GM12874 (cell line): ENCODE results near the gene ARHGEF38.

Experiments used
- TF ChIP-seq, protein P1 (sequence below): IDR thresholded peaks from 2 replicates; pipeline ENCODE4 v1.5.1; 2011; ENCODE audit warnings: low read depth, mild to moderate bottlenecking, control low read depth, low read length, moderate library complexity; ENCODE audit not compliant: insufficient read depth

ARHGEF38 gene

GRCh38 chr4:105651884-105652283 lies 99.5 kb downstream of the ARHGEF38 start:
- TF ChIP-seq, protein P1, sequence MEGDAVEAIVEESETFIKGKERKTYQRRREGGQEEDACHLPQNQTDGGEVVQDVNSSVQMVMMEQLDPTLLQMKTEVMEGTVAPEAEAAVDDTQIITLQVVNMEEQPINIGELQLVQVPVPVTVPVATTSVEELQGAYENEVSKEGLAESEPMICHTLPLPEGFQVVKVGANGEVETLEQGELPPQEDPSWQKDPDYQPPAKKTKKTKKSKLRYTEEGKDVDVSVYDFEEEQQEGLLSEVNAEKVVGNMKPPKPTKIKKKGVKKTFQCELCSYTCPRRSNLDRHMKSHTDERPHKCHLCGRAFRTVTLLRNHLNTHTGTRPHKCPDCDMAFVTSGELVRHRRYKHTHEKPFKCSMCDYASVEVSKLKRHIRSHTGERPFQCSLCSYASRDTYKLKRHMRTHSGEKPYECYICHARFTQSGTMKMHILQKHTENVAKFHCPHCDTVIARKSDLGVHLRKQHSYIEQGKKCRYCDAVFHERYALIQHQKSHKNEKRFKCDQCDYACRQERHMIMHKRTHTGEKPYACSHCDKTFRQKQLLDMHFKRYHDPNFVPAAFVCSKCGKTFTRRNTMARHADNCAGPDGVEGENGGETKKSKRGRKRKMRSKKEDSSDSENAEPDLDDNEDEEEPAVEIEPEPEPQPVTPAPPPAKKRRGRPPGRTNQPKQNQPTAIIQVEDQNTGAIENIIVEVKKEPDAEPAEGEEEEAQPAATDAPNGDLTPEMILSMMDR: no peak

DNA sequence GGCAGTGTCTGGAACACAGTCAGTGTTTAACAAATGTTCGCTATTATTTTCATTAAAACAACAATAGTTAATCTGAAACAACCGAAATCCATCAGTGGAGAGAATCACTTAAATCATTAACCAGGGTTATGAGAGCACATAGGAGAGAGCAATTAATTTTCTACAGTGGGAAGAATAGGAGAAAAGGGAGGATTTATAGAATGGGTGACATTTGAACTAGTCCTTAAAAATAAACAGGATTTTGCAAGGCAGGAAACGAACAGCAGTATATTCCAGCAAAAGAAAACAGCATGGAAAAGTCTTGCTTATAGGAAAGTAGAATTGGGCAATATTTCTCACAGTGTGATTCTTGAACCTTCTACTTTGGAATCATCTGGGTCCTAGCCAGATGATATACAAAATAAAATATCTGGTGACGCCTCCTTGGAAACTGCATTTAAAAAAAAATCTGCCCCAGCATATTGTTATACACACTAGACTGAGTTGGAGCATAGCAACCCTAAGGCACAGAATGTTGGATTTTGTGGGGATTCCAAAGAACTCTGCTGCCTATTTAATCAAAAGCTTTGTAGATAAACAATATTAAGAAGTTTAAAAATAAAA lies 100.0 kb downstream of the ARHGEF38 start:
- TF ChIP-seq, protein P1: no peak

DNA sequence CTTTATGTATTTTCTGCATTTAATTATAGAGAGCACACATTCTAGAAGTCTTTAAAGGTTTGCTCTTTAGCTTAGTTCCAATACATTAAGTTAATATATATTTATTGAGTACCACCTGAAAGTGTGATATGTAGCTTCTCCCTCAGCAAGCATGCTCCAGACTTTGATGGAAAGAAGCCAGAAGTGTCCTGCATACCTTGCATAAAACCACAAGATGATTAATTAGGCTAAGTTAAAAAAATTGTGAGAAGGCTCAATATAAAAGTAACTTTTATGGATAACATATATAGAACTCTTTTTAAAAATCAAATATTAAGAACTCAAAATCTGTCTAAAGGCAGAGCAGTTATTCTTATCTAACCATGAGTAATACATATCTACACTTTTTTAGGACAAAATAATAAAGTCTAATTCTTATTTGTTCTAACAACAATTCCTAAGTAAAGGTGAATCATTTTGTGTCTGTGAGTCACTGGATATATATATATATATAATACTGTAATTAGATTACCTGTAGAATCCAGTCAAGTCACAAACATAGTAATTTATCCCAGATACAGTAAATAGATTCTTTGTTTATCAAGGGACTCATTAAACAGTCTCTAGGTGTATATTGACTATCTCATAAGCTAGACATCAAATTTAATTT lies 104.8 kb downstream of the ARHGEF38 start:
- TF ChIP-seq, protein P1: no peak

GRCh38 chr4:105659190-105659589 lies 106.8 kb downstream of the ARHGEF38 start:
- TF ChIP-seq, protein P1: no peak

DNA sequence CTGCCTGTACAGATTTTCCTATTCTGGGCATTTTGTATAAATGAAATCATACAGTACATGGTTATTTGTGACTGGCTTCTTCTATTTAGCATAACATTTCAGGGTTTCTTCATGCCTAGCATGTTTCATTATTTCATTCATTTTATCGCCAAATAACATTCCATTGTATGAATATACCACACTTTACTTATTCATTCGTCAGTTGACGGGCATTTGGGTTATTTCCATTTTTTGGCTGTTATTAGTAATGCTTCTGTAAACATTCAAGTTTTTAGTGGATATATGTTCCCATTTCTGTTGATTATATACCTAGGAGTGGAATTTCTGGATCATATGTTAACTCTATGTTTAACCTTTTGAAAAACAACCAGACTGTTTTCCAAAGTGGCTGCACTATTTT lies 108.6 kb downstream of the ARHGEF38 start:
- TF ChIP-seq, protein P1: no peak

DNA sequence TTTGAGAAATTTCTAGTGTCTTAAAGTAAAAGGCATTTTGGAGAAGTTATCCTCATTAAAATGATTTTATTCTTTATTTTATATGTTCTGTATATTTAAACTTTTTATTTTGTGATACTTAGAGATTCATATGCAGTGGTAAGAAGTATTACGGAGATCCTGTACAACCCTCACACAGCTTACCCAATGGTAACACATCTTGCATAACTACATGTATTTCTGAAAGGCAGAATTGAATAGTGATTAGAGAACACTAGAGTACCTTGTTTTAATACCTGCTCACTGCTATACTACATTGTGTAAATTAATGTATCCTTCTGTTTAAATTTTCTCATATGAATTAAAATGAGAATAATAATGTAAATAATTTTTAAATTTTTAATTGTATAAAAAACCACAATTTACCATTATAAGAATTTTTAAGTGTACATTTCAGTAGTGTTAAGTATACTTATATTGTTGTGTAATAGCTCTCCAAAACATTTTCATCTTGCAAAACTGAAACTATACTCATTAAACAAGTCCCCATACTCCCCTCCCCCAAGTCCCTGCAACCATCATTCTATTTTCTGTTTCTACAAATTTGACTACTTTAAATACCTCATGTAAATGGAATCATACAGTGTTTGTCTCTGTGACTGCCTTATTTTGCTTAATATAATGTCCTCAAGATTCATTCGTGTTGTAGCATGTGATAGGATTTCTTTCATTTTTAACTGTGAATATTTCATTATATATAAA lies 110.7 kb downstream of the ARHGEF38 start:
- TF ChIP-seq, protein P1: no peak

DNA sequence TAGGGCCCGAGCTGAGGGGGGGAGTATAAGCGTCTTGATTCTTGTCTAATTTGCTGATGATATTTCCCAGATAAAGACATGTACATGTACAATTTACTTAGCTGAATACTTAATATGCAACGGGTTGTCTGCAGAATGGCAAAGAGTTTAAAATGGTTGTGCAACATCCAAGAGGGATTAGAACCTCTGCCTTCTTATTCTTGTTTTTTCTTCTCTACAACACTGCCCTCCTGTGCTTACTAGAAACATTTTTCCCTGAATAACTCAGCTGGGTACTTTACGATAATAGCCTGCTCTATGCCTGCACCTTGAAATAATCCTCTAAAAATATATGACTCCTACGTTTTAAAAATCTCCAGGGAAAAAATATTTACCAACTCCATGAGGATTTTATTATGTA lies 114.3 kb downstream of the ARHGEF38 start:
- TF ChIP-seq, protein P1: peak; percentile 30; the same call in 1 of the 2 replicates
